COLO668 (cell line): ENCODE measurements around the gene MIPEP.

Experiments used
- DNase-seq: peaks from one replicate; lab custom pipeline; 2025; ENCODE audit not compliant: unreplicated experiment; lab: John Stamatoyannopoulos, UW

Gene MIPEP

GRCh38 chr13:23688336-23688735, 200.9 kb downstream of the MIPEP start:
- DNase-seq = no peak

GRCh38 chr13:23687614-23688013, 201.6 kb downstream of the MIPEP start:
- no peak for DNase-seq

- no peak for DNase-seq
Measured at GRCh38 chr13:23686948-23687347, 202.3 kb downstream of the MIPEP start.

- DNase-seq = no peak
Measured at GRCh38 chr13:23685416-23685815, 203.8 kb downstream of the MIPEP start.

GRCh38 chr13:23684647-23685046, 204.6 kb downstream of the MIPEP start:
- DNase-seq = no peak

GRCh38 chr13:23683084-23683483, 206.1 kb downstream of the MIPEP start:
- DNase-seq = no peak

GRCh38 chr13:23680845-23681669, 208.1 kb downstream of the MIPEP start:
- DNase-seq = no peak
